ENCODE data around the gene COPS9.

The COPS9 gene

DNA sequence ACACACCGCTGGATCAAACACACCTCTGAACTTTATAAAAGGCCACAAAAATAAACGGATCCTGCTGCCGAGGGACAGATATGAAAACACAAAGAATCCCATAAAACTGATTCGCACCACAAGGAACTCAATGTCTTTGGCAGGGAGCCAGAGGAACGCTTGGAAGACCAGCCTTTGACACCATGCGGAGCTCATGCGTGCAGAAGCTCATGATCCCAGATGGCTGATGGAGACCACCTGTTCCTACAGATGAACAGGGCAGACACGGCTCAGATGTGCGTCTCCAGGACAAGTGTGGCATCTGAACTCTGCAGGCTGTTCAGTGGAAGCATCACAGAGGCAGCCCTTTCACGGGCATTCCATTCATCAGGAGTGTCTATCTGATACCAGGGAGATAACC is 24.9 kb downstream of the COPS9 start:
- no peak for DNase-seq (ENCODE audit: low read depth in 2 of 2)

DNA sequence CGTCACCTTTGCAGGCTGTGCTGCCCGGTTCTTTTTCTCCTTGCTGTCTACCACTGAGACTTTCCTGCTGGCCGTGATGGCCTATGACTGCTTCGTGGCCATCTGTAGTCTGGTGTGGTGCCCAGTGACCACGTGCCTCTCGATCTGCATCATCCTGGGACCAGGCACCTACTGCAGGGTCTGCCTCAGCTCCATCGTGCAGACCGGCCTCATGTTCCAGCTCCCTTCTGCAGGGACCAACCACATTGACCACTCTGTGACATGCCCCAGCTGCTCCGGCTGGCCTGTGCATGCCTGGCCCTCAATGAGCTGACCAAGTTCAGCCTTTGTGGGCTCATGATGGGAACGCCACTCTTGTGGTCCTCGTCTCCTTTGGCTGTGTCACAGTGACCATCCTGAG is 26.7 kb downstream of the COPS9 start:
- no peak for DNase-seq (ENCODE audit: low read depth in 2 of 2)

DNA sequence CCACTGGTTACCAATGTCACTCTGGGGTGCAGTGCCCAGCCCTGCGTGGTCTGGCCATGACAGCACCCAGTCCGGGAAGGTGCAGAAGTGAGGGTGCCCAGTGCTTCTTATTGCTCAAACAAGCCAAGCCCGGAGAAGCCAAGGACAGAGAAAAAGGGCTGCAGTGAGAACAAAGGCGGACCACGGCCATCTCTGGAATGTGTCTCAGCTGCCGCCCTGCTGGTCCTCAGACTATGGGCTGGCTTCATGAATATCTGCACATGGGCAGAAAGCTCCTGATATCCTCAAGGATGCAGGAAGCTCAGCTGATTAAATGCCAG is 28.7 kb downstream of the COPS9 start:
- DNase-seq (ENCODE audit: low read depth in 2 of 2): no peak

DNA sequence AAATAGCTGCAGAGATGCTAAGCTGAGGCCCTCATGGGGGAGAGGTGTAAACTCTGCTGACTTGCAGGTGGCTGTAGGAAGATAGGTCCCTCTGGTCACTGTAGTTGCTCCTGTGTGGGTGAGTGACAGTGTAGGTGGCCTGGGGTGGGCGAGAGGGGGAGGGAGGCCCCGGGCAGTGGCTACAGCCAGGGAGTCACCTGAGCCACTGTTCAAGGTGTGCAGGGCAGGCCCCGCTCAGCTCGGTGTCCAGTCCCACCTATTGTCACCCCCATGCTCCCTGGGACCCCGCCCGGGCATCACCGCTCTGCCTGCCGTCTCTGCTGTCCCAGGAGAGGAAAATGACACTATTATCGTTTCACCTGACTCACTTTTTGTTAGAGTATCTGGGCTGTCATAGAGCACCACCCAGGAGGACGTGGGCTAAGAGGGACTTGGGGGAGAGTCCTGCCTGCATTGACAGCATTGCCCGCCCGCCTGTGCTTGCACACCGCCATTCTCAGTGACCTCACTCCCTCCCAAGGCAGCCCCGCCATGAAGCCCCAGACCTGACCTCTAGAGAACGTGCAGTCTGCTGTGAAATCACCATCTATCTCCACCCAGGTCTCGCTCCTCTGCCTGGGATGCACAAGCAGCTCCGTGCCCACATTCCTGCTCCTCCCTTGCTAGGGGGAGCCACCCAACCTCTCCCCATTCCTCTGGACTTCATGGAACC is 29.2 kb downstream of the COPS9 start:
- DNase-seq (ENCODE audit: low read depth in 2 of 2): no peak

DNA sequence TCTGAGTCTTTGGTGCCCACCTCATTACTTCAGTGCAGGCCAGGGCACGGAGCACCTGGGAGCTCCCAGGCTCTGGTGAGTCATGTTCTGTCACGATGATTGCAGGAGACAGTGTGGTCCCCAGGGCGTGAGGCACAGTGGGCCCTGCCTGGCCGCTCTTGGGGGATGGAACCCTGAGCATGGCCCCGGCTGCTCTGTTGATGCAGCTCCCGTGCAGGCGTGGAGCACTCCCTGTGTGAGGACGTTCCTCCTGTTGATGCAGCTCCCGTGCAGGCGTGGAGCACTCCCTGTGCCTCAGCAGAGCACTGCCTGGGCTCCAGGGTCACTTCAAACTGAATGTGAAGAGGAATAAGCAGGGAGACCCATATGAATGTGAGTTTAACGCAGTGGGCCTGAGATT is 30.1 kb downstream of the COPS9 start:
- no peak for DNase-seq (ENCODE audit: low read depth in 2 of 2)

DNA sequence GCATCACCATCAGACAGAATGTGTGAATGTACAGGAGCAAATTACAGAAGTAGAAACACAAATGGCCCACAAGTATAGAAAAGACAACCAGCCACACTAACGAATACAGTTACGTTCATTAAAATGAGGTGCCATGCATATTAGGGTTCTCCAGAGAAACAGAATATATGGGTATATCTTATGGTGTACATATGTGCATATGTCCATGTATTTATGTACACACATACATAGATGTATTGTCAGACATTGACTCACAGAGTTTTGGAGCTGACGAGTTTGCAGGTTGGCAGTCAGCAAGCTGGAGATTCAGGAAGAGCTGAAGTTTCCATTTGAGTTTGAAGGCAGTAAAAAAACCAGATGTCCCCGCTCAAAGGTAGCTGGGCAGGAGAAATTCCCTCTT is 33.0 kb downstream of the COPS9 start:
- no peak for DNase-seq (ENCODE audit: low read depth in 2 of 2)

DNA sequence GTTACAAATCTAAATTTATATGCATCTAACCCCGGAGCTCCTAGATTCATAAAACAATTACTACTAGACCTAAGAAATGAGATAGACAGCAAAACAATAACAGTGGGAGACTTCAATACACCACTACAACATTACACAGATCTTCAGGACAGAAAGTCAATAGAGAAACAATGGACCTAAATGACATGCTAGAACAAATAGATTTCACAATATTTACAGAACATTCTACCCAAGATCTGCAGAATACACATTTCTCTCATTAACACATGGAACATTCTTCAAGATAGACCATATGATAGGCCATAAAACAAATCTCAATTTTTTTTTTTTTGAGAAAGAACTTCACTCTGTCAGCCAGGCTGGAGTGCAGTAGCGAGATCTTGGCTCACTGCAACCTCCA is 37.8 kb downstream of the COPS9 start:
- no peak for DNase-seq (ENCODE audit: low read depth in 2 of 2)

DNA sequence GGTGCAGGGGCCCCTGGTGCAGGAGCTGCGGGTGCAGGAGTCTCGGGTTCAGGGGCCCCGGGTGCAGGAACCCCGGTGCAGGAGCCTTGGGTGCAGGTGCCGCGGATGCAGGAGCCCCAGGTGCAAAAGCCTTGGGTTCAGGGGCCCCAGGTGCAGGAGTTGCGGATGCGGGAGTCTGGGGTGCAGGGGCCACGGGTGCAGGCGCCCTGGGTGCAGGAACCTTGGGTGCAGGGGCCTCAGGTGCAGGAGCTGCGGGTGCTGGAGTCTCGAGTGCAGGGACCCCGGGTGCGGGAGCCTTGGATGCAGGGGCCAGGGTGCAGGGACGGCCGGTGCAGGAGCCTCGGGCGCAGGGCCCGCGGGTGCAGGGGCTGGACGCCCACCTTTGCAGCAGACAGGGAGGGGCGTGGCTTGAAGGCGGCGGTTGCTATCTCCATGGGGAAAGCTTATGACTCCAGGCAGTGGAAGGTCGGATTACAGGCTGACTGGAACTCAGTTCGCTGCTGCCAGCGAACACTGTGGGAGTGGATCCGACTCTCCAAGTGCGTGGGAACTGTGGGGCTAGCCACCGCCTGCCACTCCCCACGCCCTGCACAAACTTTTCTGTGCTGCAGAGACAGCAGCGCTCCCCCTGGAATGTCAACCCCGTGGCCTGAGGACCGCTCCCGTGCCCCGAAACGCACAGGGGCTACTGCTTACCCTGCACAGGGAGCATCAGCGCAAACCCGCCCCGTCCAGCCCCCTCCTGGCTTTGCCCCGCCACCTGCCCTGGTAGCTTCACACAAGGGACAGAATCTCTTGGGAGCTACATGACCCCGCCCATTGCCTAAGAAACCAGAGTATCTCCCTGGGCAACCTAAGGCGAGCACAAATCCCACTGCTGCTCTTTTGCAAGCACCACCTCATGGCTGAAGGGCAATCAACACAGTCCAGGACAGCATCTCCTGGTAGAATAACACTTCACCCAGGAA is 40.3 kb downstream of the COPS9 start:
- DNase-seq (ENCODE audit: low read depth in 2 of 2): no peak

DNA sequence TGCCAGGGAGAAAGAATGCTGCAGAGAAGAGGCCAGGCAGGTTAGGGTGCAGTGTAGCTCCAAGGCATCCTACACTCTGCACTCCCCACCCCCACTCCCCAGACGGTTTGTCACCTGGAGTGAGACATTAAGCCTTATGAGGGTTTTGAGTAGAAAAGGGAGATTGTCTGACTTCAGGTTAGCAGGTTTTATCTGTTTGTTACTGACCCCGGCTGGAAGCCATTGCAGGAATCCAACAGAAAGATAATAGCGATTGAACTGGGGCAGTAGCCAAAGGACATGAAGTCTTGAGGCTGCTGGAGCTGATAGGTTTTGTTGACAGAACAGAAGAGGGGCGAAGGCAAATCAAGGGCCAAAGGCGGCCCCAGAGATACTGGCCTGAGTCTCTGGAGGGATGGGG is 46.8 kb downstream of the COPS9 start:
- DNase-seq (ENCODE audit: low read depth in 2 of 2): no peak

DNA sequence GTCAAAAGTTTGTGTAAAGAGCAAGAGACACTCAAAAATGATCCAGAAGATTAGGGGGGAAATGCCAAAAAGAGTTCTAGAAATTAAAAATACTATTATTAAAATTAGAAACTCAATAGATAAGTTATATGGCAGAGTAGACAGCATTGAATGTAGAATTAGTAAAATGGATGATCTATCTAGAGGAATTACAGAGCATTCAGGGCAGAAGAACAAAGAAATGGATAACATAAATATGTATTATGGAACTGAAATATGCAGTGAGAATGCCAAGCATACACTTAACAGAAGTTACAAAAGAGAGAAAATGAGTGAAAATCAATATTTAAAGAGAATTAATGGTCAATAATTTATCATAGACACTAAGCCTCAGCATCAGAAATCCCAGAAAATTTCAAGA is 49.5 kb downstream of the COPS9 start:
- no peak for DNase-seq (ENCODE audit: low read depth in 2 of 2)

Measured in activated CD4-positive, alpha-beta T cell treated with anti-CD3 and anti-CD28 coated beads for 24 hours (primary cell).